Measurements from ENCODE around the gene FAM169A.
A peak's percentile ranks its signal among the peaks of the same experiment; 100 is the strongest.
"Not testable (repeated sequence)": the region's sequence is repeated elsewhere in the genome, so short reads cannot be mapped to it uniquely, and the experiment has no call there.

Gene FAM169A

DNA sequence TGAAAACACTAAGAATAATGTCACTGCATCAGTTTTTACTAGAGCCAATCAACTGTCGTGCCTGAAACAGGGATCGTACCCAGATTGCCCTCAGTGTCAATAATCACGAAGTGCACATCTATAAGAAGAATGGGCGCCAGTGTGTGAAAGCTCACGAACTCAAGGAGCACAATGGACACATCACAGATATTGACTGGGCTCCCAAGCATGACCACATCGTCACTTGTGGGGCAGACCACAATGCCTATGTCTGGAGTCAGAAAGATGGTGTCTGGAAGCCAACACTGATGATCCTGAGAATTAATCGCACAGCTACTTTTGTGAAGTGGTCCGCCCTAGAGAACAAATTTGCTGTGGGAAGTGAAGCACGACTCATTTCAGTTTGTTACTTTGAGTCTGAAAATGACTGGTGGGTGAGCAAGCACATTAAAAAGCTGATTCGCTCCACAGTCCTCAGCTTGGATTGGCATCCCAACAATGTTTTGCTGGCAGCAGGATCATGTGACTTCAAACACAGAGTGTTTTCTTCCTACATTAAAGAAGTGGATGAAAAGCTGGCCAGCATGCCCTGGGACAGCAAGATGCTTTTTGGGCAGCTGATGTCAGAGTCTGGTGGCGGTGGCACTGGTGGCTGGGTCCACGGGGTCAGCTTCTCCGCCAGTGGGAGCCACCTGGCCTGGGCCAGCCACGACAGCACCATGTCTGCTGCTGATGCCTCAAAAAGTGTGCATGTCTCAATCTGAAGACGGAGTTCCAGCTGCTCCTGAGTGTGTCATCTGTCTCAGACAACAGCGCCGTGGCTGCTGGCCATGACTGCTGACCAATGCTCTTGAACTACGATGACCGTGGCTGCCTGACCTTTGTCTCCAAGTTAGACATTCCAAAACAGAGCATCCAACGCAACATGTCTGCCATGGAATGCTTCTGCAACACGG, 66.9 kb downstream of the FAM169A start:
- no peak for DNase-seq

DNA sequence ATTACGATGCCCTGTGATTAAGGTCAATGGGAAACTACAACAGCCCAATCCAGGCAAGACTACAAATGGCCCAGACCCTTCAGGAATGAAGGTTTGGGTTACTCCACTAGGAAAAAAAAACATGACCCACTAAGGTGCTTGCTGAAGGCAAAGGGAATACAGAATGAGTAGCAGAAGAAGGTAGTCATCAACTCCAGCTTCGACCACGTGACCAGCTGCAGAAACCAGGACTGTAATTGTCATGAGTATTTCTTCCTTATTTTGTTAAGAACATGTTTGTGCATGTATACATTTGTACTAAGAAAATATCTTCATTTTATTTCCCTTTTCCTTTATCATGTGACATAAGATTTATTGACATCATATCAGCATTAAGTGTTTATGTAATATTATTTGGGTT, 74.5 kb downstream of the FAM169A start:
- DNase-seq: not testable (repeated sequence)

DNA sequence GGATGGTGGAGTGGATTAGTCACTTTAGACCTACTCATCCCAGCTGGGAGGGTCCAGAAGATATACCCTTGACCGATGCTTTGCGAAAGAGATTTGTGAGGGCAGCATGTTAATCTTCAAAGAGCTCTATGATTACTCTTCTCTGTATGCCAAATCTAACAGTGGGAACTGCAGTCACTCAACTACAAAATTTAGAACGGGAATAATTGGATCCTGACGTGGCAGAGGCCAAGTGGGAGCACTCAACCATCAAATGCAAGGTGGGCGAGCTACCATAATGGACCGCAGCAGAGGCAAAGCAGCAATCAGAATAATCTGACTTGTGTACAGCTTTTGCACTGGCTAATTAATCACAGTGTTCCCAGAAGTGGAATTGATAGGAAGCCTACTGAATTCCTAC, 78.8 kb downstream of the FAM169A start:
- no peak for DNase-seq

DNA sequence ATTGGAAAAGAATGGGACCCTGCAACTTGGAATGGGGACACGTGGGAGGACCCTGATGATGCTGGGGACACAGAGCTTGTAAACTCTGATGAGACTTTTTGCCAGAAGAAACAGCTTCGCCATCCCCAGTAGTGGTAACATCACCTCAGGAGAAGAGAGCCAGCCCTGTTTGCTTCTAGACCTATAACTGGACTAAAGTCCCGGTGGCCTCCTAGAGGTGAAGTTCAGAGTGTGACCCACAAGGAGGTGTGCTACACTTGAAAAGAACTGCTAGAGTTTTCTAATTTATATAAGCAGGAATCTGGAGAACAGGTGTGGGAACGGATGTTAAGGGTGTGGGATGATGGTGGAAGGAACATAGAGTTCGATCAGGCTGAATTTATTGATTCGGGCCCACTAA, 79.3 kb downstream of the FAM169A start:
- DNase-seq: no peak

DNA sequence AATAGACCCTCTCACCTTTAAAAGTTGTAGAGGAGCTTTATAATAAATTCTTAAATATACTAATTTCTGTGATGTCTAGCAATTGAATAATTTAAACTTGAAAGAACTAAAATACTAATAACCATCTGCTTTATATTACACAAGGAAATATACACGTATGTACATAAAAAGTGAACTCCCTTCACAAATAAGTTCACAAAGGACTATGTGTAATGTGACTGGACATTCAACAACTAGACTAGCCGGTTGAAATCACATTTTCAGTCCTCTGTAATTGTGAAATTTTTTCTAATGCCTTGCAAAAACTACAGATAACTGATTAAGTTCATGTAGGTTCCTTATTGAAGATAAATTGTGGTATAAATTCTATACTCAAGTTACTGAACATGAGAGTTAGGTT, 87.6 kb downstream of the FAM169A start:
- DNase-seq: no peak

DNA sequence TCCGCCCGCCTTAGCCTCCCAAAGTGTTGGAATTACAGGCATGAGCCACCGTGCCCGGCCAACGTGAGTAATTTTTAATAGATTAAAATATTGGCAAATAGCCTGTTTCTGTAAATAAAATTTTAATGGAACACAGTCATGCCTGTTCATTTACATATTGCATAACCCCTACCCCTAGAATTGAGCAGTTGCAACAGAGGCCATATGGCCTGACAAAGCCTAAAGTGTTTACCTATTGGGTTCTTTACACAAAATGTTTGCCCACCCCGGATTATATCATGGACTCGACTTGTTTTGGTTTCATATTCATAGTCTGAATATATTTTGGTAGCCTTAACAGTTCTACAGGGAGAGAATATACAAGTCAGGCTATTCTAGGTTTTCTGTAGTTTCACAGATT, 93.8 kb downstream of the FAM169A start:
- DNase-seq: no peak

DNA sequence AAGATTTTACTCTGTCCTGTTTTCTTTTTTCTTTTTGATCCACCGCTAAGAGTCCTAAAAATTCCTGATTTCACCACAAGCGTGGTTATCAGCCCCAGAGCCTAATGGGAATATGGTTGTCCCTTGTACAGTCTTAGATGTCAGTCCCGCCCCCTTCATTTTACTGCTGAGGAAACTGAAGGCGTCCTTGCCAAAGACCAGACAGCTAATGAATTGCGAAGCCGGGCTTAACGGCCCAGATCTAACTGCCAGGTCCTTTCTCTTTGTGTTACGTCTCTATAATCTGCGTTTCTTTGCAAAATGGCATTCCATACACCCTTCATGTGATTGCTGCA, 98.6 kb downstream of the FAM169A start:
- no peak for DNase-seq

DNA sequence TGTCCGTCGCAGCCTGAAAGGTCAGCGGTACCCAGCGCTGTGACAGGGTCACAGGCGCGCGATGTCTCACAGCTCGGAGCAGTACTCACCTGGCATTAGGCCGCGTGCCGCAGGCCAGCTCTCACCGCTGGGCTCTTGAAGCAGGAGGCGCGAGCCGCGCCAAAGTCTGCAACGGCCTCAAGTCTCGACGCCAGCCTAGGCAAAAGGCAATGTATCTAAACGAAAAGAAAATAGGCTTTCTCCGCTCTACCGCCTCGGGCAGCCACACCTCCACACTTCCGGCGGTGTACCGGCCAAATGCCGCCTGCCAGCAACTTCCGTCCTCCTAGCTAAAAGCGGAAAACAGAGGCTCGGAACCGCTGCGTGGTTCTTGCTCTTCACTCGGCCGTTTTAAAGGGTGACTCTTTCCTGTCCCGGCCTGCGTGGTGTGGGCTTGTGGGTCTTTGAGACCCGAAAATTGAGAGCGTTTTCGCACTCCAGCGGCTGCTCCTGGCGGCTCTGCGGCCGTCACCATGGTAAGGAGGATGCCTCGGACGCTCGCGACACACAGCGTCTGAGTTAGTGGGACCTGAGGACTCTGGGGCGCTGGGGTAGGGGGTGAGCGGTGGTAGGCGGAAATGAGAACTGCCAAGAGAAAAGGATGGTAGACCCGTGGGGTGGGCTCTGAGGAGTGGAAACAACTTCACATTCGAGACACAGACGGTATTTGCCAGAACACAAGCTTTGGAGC, 99.2 kb downstream of the FAM169A start, which contains the start of the genes GFM2 and NSA2:
Gene GFM2, minus strand, starts transcription at position 269 of the 730 bp plus-strand sequence. CDS start 3,375 bp downstream, outside the sequence.
Gene NSA2, plus strand, starts transcription at position 401 of the 730 bp plus-strand sequence. Its CDS starts 112 bp downstream, at position 513.
- peak; percentile 64 for DNase-seq

DNA sequence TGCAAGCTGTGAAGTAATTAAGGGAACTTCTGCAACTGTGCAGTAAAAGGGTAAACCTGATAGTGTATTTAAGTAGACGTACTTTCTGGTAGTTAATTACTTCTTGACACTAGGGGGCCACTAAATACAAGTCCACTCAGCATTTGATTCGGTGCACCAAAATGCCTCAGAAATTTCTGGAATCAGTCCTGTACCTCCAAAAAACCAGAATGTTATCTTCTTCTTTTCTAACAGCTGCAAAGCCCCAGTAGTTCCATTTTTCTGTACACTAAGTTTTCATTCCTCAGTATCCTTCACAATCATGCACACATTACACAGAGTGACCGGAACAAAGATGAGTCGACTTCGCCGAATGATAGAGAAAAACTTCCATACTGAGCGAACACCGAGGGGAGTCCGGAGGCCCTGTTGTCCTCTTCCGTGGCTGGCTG, 99.8 kb downstream of the FAM169A start:
- DNase-seq: no peak

DNA sequence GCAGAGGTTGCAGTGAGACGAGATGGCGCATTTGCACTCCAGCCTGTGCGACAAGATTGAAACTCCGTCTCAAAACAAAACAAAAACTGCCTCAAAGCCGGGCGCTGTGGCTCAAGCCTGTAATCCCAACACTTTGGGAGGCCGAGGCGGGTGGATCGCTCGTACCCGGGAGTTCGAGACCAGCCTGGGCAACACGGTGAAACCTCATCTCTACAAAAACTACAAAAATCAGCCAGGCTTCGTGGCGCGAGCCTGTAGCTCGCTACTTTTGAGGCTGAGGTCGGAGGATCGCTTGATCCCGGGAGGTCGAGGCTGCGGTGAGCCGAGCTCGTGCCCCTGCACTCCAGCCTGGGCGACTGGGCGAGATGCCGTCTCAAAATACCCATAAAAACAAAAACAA, 100.3 kb downstream of the FAM169A start:
- DNase-seq: no peak

DNA sequence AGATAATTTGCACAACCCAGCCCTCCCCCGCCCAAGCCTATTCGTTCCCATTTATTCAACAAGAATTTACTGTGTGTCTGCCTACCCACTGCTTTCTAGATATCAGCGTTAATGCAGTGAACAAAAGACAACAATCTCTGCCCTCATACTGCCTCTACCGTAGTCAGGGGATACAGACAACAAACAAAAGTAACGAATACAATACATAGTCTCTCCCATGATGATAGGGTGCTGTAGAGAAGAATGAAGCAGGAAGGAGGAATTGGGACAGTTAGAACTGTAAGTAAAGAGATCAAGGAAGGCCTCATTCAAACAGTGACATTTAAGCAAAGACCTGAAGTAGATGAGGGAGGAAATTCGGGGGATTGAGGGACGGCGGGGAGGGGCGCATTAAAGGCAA, 101.0 kb downstream of the FAM169A start:
- no peak for DNase-seq

DNA sequence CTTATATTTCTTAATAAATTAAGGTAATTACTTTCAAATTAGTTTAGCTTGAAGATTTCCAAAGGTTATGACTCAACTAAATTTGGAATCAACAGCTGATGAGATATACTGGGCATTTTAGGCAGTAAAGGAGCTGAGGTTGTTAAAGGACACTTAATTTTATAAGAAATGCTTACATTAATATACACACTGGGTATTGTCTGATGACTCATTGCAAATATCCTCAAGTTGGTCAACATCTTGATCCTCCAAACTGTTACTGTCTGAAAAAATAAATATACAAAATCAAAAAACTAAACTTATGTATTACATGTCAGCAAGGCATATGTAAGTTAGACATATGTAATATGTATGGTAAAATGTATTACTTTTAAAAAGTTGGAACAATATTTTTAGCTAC, 102.7 kb downstream of the FAM169A start:
- DNase-seq: no peak

DNA sequence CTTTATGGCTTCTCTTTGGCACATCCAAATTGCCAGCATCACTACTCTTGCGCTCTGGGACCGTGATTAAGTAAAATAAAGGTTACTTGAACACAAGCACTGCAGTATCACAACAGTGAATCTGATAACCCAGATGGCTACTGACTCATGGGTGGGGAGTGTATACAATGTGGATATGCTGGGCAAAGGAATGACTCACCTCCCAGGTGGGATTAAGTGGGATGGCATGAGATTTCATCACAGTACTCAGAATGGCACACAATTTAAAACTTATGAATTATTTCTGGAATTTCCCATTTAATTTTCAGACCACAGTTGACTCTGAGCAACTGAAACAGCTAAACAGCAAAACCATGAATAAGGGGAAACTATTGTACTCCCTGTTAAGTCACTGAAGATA, 103.6 kb downstream of the FAM169A start:
- DNase-seq: no peak

DNA sequence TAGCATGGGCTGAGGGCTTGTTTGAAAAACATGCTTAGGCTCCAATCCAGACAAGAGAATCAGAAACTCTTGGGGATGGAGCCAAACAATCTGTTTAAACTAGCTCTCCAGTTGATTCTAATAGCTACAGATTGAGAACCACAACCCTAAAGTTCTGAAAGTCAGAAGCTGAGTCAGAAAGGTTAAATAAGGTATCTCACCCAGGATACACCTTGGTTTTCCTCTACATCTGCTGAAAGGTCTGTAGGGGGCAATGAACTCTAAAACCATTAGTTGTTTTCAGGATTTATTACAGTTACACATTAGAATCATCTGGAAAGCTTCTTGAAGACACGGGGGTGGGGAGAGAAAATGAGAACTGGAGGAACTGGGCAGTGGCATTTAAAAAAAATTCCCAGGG, 104.9 kb downstream of the FAM169A start:
- DNase-seq: no peak

DNA sequence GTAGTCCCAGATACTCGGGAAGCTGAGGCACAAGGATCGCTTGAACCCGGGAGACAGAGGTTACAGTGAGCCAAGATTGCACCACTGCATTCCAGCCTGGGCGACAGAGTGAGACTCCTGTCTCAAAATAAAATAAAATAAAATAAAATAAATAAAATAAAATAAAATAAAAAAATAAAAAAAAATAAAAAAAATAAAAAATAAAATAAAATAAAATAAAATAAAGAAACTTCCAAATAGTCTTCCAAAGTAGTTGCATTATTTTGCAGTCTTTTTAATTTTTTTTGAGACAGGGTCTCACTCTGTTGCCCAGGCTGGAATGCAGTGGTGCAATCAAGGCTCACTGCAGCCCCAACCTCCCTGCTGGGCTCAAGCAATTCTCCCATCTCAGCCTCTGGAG, 117.4 kb downstream of the FAM169A start:
- DNase-seq: not testable (repeated sequence)

DNA sequence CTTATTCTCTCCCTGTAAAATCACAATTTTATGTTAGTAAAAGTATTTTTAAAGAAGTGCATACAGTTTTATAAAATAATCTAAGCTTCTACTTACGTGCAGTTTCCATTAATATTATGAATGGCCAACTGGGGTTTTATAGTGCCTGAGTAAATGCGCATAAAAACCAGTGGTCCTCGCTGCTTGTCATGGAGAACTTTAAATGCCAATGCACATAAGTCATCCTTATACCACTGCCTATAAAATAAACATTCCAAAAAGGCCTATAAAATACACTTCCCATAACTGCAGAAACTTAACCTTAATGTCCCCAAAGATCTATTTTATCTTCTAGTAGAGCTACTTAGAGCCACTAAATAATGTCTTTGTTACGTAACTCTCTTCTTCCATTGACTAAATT, 127.8 kb downstream of the FAM169A start:
- no peak for DNase-seq

DNA sequence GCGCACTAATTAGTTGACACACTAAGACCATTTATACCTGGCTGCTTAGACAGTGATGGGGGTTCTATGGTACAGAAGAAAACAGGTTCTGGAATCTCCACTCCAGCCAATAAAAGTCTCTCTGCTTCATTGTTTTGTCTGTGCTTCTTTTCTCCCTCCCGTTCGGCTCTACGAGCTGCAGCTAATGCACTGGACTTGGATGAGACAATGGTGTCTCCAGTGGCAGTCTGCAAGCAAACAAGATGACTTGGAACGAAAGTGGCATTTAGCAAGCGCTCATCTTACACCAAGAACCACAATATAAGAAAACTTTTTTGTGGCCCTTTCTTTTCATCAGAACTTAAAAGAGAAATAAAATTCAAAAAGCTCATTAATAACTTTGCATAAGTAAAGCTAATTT, 129.4 kb downstream of the FAM169A start:
- DNase-seq: no peak

Measured in NCI-H2107 (cell line).